K562 (cell line): ENCODE measurements around the gene GOLGA8A. TPM values are rescaled to one million over a fixed set of nuclear protein-coding genes. Genes with fewer than 3 reads are reported as not detected.

Experiments
- BHLHE40 ChIP-seq: IDR thresholded peaks from 2 replicates; pipeline ENCODE4 v1.6.1; 2011; ENCODE audit warnings: low read length, improper control_type of control experiment
- CXXC5 ChIP-seq: fragments of 250-450 bp; sonication (Bioruptor Pico); IDR thresholded peaks from 2 replicates; pipeline ENCODE4 v1.8.0; 2022; ENCODE audit warnings: inconsistent platforms, mild to moderate bottlenecking, moderate library complexity
- GATA2 ChIP-seq: sonication (generic); formaldehyde crosslinking; IDR thresholded peaks from 2 replicates; pipeline ENCODE4 v1.4.0; 2020; ENCODE audit warnings: mild to moderate bottlenecking, missing genetic modification reagents
- HDAC6 ChIP-seq: IDR thresholded peaks from 2 replicates; pipeline ENCODE4 v1.6.1; 2012; ENCODE audit warnings: low read depth, mild to moderate bottlenecking, control low read depth, inconsistent platforms, low read length, moderate library complexity
- HEY1 ChIP-seq: fragments of 250-450 bp; sonication (Bioruptor Pico); IDR thresholded peaks from 2 replicates; pipeline ENCODE4 v1.5.0; 2020; ENCODE audit warnings: mild to moderate bottlenecking, moderate library complexity, borderline replicate concordance
- HINFP ChIP-seq: fragments of 450-650 bp; conservative IDR thresholded peaks from 2 replicates; pipeline ENCODE4 v1.6.1; 2016; ENCODE audit warnings: missing genetic modification characterization, low read depth, mild to moderate bottlenecking, control low read depth, missing compliant biosample characterization
- IRF9 ChIP-seq: fragments of 450-650 bp; IDR thresholded peaks from 2 replicates; pipeline ENCODE4 v1.6.1; 2016; ENCODE audit warnings: missing biosample characterization, missing genetic modification characterization
- MBD2 ChIP-seq: sonication (generic); IDR thresholded peaks from 2 replicates; pipeline ENCODE4 v1.6.1; 2016; ENCODE audit warnings: low read depth, borderline replicate concordance
- MCM5 ChIP-seq: fragments of 450-650 bp; IDR thresholded peaks from 2 replicates; pipeline ENCODE4 v1.6.1; 2016; ENCODE audit warnings: low read depth
- NUFIP1 ChIP-seq: fragments of 450-650 bp; IDR thresholded peaks from 2 replicates; pipeline ENCODE4 v1.6.1; 2018; ENCODE audit not compliant: partially characterized antibody
- POLR2AphosphoS2 ChIP-seq: IDR thresholded peaks from 2 replicates; pipeline ENCODE4 v1.6.1; 2012; ENCODE audit warnings: low read length, improper control_type of control experiment
- ZKSCAN8 ChIP-seq: fragments of 200-800 bp; sonication (Bioruptor generic); IDR thresholded peaks from 2 replicates; pipeline ENCODE4 v1.6.1; 2016; ENCODE audit warnings: missing genetic modification characterization, missing compliant biosample characterization
- ZNF583 ChIP-seq: fragments of 250-450 bp; sonication (Bioruptor Pico); IDR thresholded peaks from 2 replicates; pipeline ENCODE4 v1.4.0; 2020
- ZNF740 ChIP-seq, 3 experiments: fragments of 200-800 bp in 1 of 3; sonication (Bioruptor generic) in 1 of 3; sonication (generic) in 1 of 3; formaldehyde crosslinking in 1 of 3; IDR thresholded peaks; 2 replicates each; pipeline versions ENCODE4 v1.6.1 to v1.8.0; 2016 to 2022; ENCODE audit warnings: mild to moderate bottlenecking in 2 of 3, missing compliant biosample characterization in 2 of 3, missing genetic modification characterization in 2 of 3, missing genetic modification reagents in 1 of 3
- ZZZ3 ChIP-seq: fragments of 450-650 bp; IDR thresholded peaks from 2 replicates; pipeline ENCODE4 v1.6.1; 2016; ENCODE audit warnings: antibody characterized with exemption, mild to moderate bottlenecking, moderate library complexity
- polyA plus RNA-seq, 8 experiments: library from polyadenylated mRNA; depleted of rRNA in 4 of 8; stranded (reverse) in 5 of 8; unstranded in 3 of 8; fragments of >200 nt; fragmentation: Nextera tagmentation in 2 of 8; fragmentation: Illumina TruSeq in 1 of 8; extraction: Ambion mirVana in 2 of 8; extraction: Trizol in 1 of 8; gene quantifications; 2 replicates each; pipeline versions ENCODE4 v1.2.1 to v1.2.3, GENCODE V29; 2011 to 2014; ENCODE audit warnings: inconsistent platforms in 1 of 8, missing spikeins in 1 of 8
- total RNA-seq, 7 experiments: library from RNA; depleted of rRNA in 6 of 7; stranded (reverse); fragments of >200 nt in 6 of 7; fragmentation: Illumina TruSeq in 2 of 7; extraction: Trizol in 2 of 7; gene quantifications; 2 replicates each; pipeline versions ENCODE4 v1.2.1 to v1.2.3, GENCODE V29; 2011 to 2021; ENCODE audit warnings: low replicate concordance in 1 of 7
- TF ChIP-seq, protein P1 (sequence below): conservative IDR thresholded peaks from 2 replicates; pipeline ENCODE4 v1.6.1; 2011; ENCODE audit warnings: low read depth, mild to moderate bottlenecking, low read length; ENCODE audit not compliant: control insufficient read depth
- TF ChIP-seq, protein P2 (sequence below), 3 experiments: IDR thresholded peaks in 2 of 3; conservative IDR thresholded peaks in 1 of 3; 2 replicates each; pipeline ENCODE4 v1.5.1; 2011 to 2012; ENCODE audit warnings: low read length in 3 of 3, mild to moderate bottlenecking in 3 of 3, control low read depth in 2 of 3, improper control_type of control experiment in 1 of 3, inconsistent platforms in 1 of 3, low read depth in 1 of 3, mixed read lengths in 1 of 3, moderate library complexity in 1 of 3; ENCODE audit not compliant: insufficient read depth in 2 of 3
- TF ChIP-seq, protein P3 (sequence below): fragments of 150-350 bp; IDR thresholded peaks from 2 replicates; pipeline ENCODE4 v1.6.1; 2014; ENCODE audit warnings: low read depth, mild to moderate bottlenecking, low read length, borderline replicate concordance

Gene GOLGA8A
- total and polyA plus RNA-seq, 9 of the 15 experiments (the other 6 are each of a cell fraction or from before 2014, with no cell fraction given): 11.2 to 191 (median 56.3) TPM

- TF ChIP-seq NUFIP1: no peak
- TF ChIP-seq MBD2: no peak
- TF ChIP-seq ZZZ3: no peak
- TF ChIP-seq ZNF740 (CRISPR knock-in tag; IDR thresholded peaks at IDR 0.05): no peak
- TF ChIP-seq ZNF740 (tag; IDR thresholded peaks at IDR 0.05): no peak
- TF ChIP-seq, protein P1, sequence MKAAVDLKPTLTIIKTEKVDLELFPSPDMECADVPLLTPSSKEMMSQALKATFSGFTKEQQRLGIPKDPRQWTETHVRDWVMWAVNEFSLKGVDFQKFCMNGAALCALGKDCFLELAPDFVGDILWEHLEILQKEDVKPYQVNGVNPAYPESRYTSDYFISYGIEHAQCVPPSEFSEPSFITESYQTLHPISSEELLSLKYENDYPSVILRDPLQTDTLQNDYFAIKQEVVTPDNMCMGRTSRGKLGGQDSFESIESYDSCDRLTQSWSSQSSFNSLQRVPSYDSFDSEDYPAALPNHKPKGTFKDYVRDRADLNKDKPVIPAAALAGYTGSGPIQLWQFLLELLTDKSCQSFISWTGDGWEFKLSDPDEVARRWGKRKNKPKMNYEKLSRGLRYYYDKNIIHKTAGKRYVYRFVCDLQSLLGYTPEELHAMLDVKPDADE: no peak
- no peak; the same call in 1 of the 2 replicates for TF ChIP-seq POLR2AphosphoS2
- no peak for TF ChIP-seq MCM5
- no peak for TF ChIP-seq HINFP
- no peak for TF ChIP-seq HDAC6
- TF ChIP-seq ZNF583 (CRISPR knock-in tag): 0 out of 2 replicates have a peak, but pooled peaks have one; percentile 32
- TF ChIP-seq CXXC5: peak; percentile 88
- no peak for TF ChIP-seq HEY1 (CRISPR knock-in tag)
- no peak for TF ChIP-seq GATA2 (CRISPR knock-in tag)
- peak; percentile 98 for TF ChIP-seq BHLHE40
- TF ChIP-seq IRF9 (tag): no peak
- TF ChIP-seq, protein P2, sequence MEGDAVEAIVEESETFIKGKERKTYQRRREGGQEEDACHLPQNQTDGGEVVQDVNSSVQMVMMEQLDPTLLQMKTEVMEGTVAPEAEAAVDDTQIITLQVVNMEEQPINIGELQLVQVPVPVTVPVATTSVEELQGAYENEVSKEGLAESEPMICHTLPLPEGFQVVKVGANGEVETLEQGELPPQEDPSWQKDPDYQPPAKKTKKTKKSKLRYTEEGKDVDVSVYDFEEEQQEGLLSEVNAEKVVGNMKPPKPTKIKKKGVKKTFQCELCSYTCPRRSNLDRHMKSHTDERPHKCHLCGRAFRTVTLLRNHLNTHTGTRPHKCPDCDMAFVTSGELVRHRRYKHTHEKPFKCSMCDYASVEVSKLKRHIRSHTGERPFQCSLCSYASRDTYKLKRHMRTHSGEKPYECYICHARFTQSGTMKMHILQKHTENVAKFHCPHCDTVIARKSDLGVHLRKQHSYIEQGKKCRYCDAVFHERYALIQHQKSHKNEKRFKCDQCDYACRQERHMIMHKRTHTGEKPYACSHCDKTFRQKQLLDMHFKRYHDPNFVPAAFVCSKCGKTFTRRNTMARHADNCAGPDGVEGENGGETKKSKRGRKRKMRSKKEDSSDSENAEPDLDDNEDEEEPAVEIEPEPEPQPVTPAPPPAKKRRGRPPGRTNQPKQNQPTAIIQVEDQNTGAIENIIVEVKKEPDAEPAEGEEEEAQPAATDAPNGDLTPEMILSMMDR (IDR thresholded peaks at IDR 0.05 in 2 of 3, conservative IDR thresholded peaks at IDR 0.05 in 1 of 3; ENCODE audit: insufficient read depth in 2 of 3, low read depth in 1 of 3, low read length in 3 of 3): no peak; a peak in 1 of 6 replicates
- TF ChIP-seq, protein P3, sequence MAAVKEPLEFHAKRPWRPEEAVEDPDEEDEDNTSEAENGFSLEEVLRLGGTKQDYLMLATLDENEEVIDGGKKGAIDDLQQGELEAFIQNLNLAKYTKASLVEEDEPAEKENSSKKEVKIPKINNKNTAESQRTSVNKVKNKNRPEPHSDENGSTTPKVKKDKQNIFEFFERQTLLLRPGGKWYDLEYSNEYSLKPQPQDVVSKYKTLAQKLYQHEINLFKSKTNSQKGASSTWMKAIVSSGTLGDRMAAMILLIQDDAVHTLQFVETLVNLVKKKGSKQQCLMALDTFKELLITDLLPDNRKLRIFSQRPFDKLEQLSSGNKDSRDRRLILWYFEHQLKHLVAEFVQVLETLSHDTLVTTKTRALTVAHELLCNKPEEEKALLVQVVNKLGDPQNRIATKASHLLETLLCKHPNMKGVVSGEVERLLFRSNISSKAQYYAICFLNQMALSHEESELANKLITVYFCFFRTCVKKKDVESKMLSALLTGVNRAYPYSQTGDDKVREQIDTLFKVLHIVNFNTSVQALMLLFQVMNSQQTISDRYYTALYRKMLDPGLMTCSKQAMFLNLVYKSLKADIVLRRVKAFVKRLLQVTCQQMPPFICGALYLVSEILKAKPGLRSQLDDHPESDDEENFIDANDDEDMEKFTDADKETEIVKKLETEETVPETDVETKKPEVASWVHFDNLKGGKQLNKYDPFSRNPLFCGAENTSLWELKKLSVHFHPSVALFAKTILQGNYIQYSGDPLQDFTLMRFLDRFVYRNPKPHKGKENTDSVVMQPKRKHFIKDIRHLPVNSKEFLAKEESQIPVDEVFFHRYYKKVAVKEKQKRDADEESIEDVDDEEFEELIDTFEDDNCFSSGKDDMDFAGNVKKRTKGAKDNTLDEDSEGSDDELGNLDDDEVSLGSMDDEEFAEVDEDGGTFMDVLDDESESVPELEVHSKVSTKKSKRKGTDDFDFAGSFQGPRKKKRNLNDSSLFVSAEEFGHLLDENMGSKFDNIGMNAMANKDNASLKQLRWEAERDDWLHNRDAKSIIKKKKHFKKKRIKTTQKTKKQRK: no peak
- no peak for TF ChIP-seq ZKSCAN8
Observed at GRCh38 chr15:34437687-34438086, at the start of gene GOLGA8A (continued).
